Skin epidermis (tissue), 12 donors: Measurements from ENCODE around the gene ASZ1.
"Not testable (repeated sequence)": the region's sequence is repeated elsewhere in the genome, so short reads cannot be mapped to it uniquely, and the experiment has no call there.

Experiments
- H3K27ac ChIP-seq, 21 experiments: fragments of 200-600 bp; sonication (generic) in 11 of 21; one replicate each; pipeline ENCODE4 v1.5.0; 2020; ENCODE audit warnings: mild to moderate bottlenecking in 3 of 21, inconsistent platforms in 2 of 21, moderate library complexity in 2 of 21
- H3K4me3 ChIP-seq, 7 experiments: fragments of 200-600 bp; sonication (generic) in 2 of 7; one replicate each; pipeline ENCODE4 v1.5.0; 2020; ENCODE audit warnings: inconsistent platforms in 2 of 7, mild to moderate bottlenecking in 2 of 7, moderate library complexity in 1 of 7

ASZ1 gene

GRCh38 chr7:117427258-117427701 is at the start of gene ASZ1:
ASZ1 (minus strand) TSS chr7:117427493; CDS start chr7:117427460, 33 bp downstream.
- H3K4me3 ChIP-seq, result no peak within 1 kb of the TSS
- H3K27ac ChIP-seq, result no peak within 1 kb of the TSS

- Histone ChIP-seq H3K4me3 (no peak overlapping the region), H3K27ac (no peak overlapping the region)
Observed at GRCh38 chr7:117476557-117477215, 49.4 kb upstream of the ASZ1 start.

- Histone ChIP-seq H3K4me3 (no peak overlapping the region), H3K27ac (no peak overlapping the region)
Observed at GRCh38 chr7:117472335-117472734, 45.0 kb upstream of the ASZ1 start.

- no peak overlapping the region for H3K4me3 ChIP-seq
Observed at GRCh38 chr7:117470777-117471176, 43.5 kb upstream of the ASZ1 start.

GRCh38 chr7:117468174-117468573 is 40.9 kb upstream of the ASZ1 start:
- no peak overlapping the region for H3K4me3 ChIP-seq
- no peak overlapping the region for H3K27ac ChIP-seq

More at GRCh38 chr7:117470777-117471176, 43.5 kb upstream of the ASZ1 start:
- H3K27ac ChIP-seq, result no peak overlapping the region

- not testable (repeated sequence) for H3K4me3 ChIP-seq, H3K27ac ChIP-seq
Observed at GRCh38 chr7:117460815-117461214, 33.5 kb upstream of the ASZ1 start.

GRCh38 chr7:117459735-117460134 is 32.4 kb upstream of the ASZ1 start:
- Histone ChIP-seq H3K27ac (no peak overlapping the region), H3K4me3 (no peak overlapping the region)

GRCh38 chr7:117458977-117459583 is 31.8 kb upstream of the ASZ1 start:
- no peak overlapping the region for H3K27ac ChIP-seq

GRCh38 chr7:117448655-117449054 is 21.4 kb upstream of the ASZ1 start:
- H3K4me3 ChIP-seq, result no peak overlapping the region
- no peak overlapping the region for H3K27ac ChIP-seq

More at GRCh38 chr7:117458977-117459583, 31.8 kb upstream of the ASZ1 start:
- H3K4me3 ChIP-seq, result no peak overlapping the region

GRCh38 chr7:117446220-117446815 is 19.0 kb upstream of the ASZ1 start:
- no peak overlapping the region for H3K27ac ChIP-seq
- H3K4me3 ChIP-seq, result no peak overlapping the region

- Histone ChIP-seq H3K4me3 (no peak overlapping the region), H3K27ac (no peak overlapping the region)
Observed at GRCh38 chr7:117445206-117445605, 17.9 kb upstream of the ASZ1 start.

GRCh38 chr7:117444646-117445045 is 17.4 kb upstream of the ASZ1 start:
- H3K4me3 ChIP-seq, result no peak overlapping the region

GRCh38 chr7:117435475-117436043 is 8.3 kb upstream of the ASZ1 start:
- Histone ChIP-seq H3K4me3 (no peak overlapping the region), H3K27ac (no peak overlapping the region)

More at GRCh38 chr7:117444646-117445045, 17.4 kb upstream of the ASZ1 start:
- no peak overlapping the region for H3K27ac ChIP-seq

GRCh38 chr7:117424090-117424829 is 3.0 kb downstream of the ASZ1 start:
- Histone ChIP-seq H3K27ac (no peak overlapping the region), H3K4me3 (no peak overlapping the region)

- H3K27ac ChIP-seq, H3K4me3 ChIP-seq: not testable (repeated sequence)
Observed at GRCh38 chr7:117414591-117414990, 12.7 kb downstream of the ASZ1 start.

- no peak overlapping the region for H3K27ac ChIP-seq
- no peak overlapping the region for H3K4me3 ChIP-seq
Observed at GRCh38 chr7:117412946-117413559, 14.2 kb downstream of the ASZ1 start.

GRCh38 chr7:117412390-117412789 is 14.9 kb downstream of the ASZ1 start:
- no peak overlapping the region for H3K27ac ChIP-seq
- no peak overlapping the region for H3K4me3 ChIP-seq

- Histone ChIP-seq H3K27ac (no peak overlapping the region), H3K4me3 (no peak overlapping the region)
Observed at GRCh38 chr7:117411539-117411938, 15.8 kb downstream of the ASZ1 start.

- no peak overlapping the region for H3K4me3 ChIP-seq
- H3K27ac ChIP-seq, result no peak overlapping the region
Observed at GRCh38 chr7:117408831-117409230, 18.5 kb downstream of the ASZ1 start.

- Histone ChIP-seq H3K4me3 (no peak overlapping the region), H3K27ac (no peak overlapping the region)
Observed at GRCh38 chr7:117405519-117405918, 21.8 kb downstream of the ASZ1 start.
